Fibroblast of lung (primary cell): ENCODE data around the gene UBQLN4. TPM values are rescaled to one million over a fixed set of nuclear protein-coding genes. Genes with fewer than 3 reads are reported as not detected.

Experiments used
- DNase-seq, 2 donors: peaks; one replicate each; pipeline versions ENCODE4 v3.0.0 to v3.0.0-alpha.2; 2010; ENCODE audit warnings: low read depth in 2 of 2
- H2AFZ ChIP-seq: 2 replicates; pipeline ENCODE4 v1.5.1; 2012; ENCODE audit warnings: low read length, control low read depth, inconsistent platforms
- H3K27ac ChIP-seq: 2 replicates; pipeline ENCODE4 v1.5.1; 2011; ENCODE audit warnings: low read length, control low read depth; ENCODE audit not compliant: insufficient read depth
- H3K27me3 ChIP-seq: 2 replicates; pipeline ENCODE4 v1.5.1; 2011; ENCODE audit warnings: mild to moderate bottlenecking, low read length; ENCODE audit not compliant: control insufficient read depth, insufficient read depth
- H3K36me3 ChIP-seq: 2 replicates; pipeline ENCODE4 v1.5.1; 2011; ENCODE audit warnings: low read length; ENCODE audit not compliant: control insufficient read depth, insufficient read depth
- H3K4me1 ChIP-seq: 2 replicates; pipeline ENCODE4 v1.5.1; 2011; ENCODE audit warnings: low read length; ENCODE audit not compliant: control insufficient read depth, insufficient read depth; ENCODE audit errors: extremely low read depth
- H3K4me2 ChIP-seq: 2 replicates; pipeline ENCODE4 v1.5.1; 2011; ENCODE audit warnings: low read length, control low read depth; ENCODE audit not compliant: insufficient read depth; ENCODE audit errors: extremely low read depth
- H3K4me3 ChIP-seq, 4 experiments: fragments of 200-600 bp in 1 of 4; sonication (generic) in 1 of 4; replicated peaks in 1 of 4; 2 replicates each; pipeline ENCODE4 v1.5.1; 2011 to 2016; ENCODE audit warnings: low read length in 4 of 4, low read depth in 3 of 4, mild to moderate bottlenecking in 3 of 4, control low read depth in 2 of 4, inconsistent platforms in 1 of 4, mixed read lengths in 1 of 4; ENCODE audit not compliant: insufficient read depth in 1 of 4; ENCODE audit errors: control extremely low read depth in 1 of 4
- H3K79me2 ChIP-seq: 2 replicates; pipeline ENCODE4 v1.5.1; 2012; ENCODE audit warnings: mild to moderate bottlenecking, low read length, inconsistent platforms; ENCODE audit not compliant: control insufficient read depth, insufficient read depth
- H3K9ac ChIP-seq: 2 replicates; pipeline ENCODE4 v1.5.1; 2011; ENCODE audit warnings: mild to moderate bottlenecking, low read length, control low read depth; ENCODE audit not compliant: insufficient read depth
- H3K9me3 ChIP-seq: 2 replicates; pipeline ENCODE4 v1.5.1; 2012; ENCODE audit warnings: low read depth, low read length; ENCODE audit not compliant: control insufficient read depth, insufficient read depth
- H4K20me1 ChIP-seq: 2 replicates; pipeline ENCODE4 v1.5.1; 2011; ENCODE audit warnings: low read length; ENCODE audit not compliant: control insufficient read depth, insufficient read depth; ENCODE audit errors: extremely low read depth
- CTCF ChIP-seq, 2 donors: IDR thresholded peaks in 1 of 2; conservative IDR thresholded peaks in 1 of 2; 1 replicate in 1 of 2; 2 replicates in 1 of 2; pipeline ENCODE4 v1.5.1; 2011 to 2012; ENCODE audit warnings: low read length in 2 of 2, control low read depth in 1 of 2, inconsistent platforms in 1 of 2, low read depth in 1 of 2, mild to moderate bottlenecking in 1 of 2
- EZH2 ChIP-seq: IDR thresholded peaks from 2 replicates; pipeline ENCODE4 v1.5.1; 2012; ENCODE audit warnings: low read length, control low read depth, mild to moderate bottlenecking; ENCODE audit errors: missing control alignments
- polyA plus RNA-seq, 2 donors: library from polyadenylated mRNA; depleted of rRNA in 1 of 2; stranded (reverse) in 1 of 2; unstranded in 1 of 2; fragments of >200 nt; gene quantifications; 2 replicates each; pipeline ENCODE4 v1.2.1, GENCODE V29; 2011 to 2012; ENCODE audit warnings: missing spikeins in 1 of 2
- total RNA-seq: library from RNA; depleted of rRNA; stranded (reverse); fragments of >200 nt; gene quantifications from 2 replicates; pipeline ENCODE4 v1.2.1, GENCODE V29; 2014

UBQLN4 gene
- total and polyA plus RNA-seq, 2 donors (not counting 1 experiment from before 2014, with no cell fraction given) = 11.1 to 12.5 TPM

GRCh38 chr1:156089704-156090103, 36.1 kb upstream of the UBQLN4 start:
- H3K4me1 ChIP-seq = peaks cover 3% of the 10 kb centered on the region
- TF ChIP-seq CTCF (conservative IDR thresholded peaks at IDR 0.05 in 1 of 2, IDR thresholded peaks at IDR 0.05 in 1 of 2; ENCODE audit: low read depth in 1 of 2, low read length in 2 of 2) = no peak
- no peak for TF ChIP-seq EZH2
- no peak for DNase-seq
- no peak overlapping the region for H3K4me2 ChIP-seq
- H2AFZ ChIP-seq = no peak overlapping the region
- no peaks in the 10 kb centered on the region for H3K27me3 ChIP-seq
- H3K36me3 ChIP-seq = no peaks in the 10 kb centered on the region
- no peaks in the 10 kb centered on the region for H3K9me3 ChIP-seq
- H4K20me1 ChIP-seq = no peaks in the 10 kb centered on the region
- no peaks in the 10 kb centered on the region for H3K79me2 ChIP-seq
- no peak overlapping the region for H3K27ac ChIP-seq
- no peak overlapping the region for H3K4me3 ChIP-seq
- no peak overlapping the region for H3K9ac ChIP-seq

- no peaks in the 10 kb centered on the region for H3K79me2 ChIP-seq
- TF ChIP-seq CTCF (conservative IDR thresholded peaks at IDR 0.05 in 1 of 2, IDR thresholded peaks at IDR 0.05 in 1 of 2; ENCODE audit: low read depth in 1 of 2, low read length in 2 of 2) = no peak
- no peak overlapping the region for H3K4me2 ChIP-seq
- peaks cover 3% of the 10 kb centered on the region for H3K4me1 ChIP-seq
- DNase-seq = peak; percentile 36 to 73
- no peaks in the 10 kb centered on the region for H3K36me3 ChIP-seq
- H3K9me3 ChIP-seq = no peaks in the 10 kb centered on the region
- no peaks in the 10 kb centered on the region for H3K27me3 ChIP-seq
- no peak overlapping the region for H3K9ac ChIP-seq
- no peak overlapping the region for H3K4me3 ChIP-seq
- no peak overlapping the region for H3K27ac ChIP-seq
- no peaks in the 10 kb centered on the region for H4K20me1 ChIP-seq
- no peak overlapping the region for H2AFZ ChIP-seq
These were observed 32.7 kb upstream of the UBQLN4 start for GRCh38 chr1:156086256-156086662.

- TF ChIP-seq CTCF (conservative IDR thresholded peaks at IDR 0.05 in 1 of 2, IDR thresholded peaks at IDR 0.05 in 1 of 2; ENCODE audit: low read depth in 1 of 2, low read length in 2 of 2) (no peak), EZH2 (no peak)
- peak overlapping the region; percentile 1 for H3K4me2 ChIP-seq
- no peaks in the 10 kb centered on the region for H3K36me3 ChIP-seq
- H3K9me3 ChIP-seq = no peaks in the 10 kb centered on the region
- H2AFZ ChIP-seq = no peak overlapping the region
- H3K27ac ChIP-seq = no peak overlapping the region
- no peak for DNase-seq
- no peaks in the 10 kb centered on the region for H4K20me1 ChIP-seq
- H3K4me3 ChIP-seq = peak overlapping the region in 2 of 4 experiments; percentile 72 to 83
- no peaks in the 10 kb centered on the region for H3K79me2 ChIP-seq
- peaks cover 3% of the 10 kb centered on the region for H3K4me1 ChIP-seq
- no peaks in the 10 kb centered on the region for H3K27me3 ChIP-seq
- no peak overlapping the region for H3K9ac ChIP-seq
These were observed 30.5 kb upstream of the UBQLN4 start for GRCh38 chr1:156083800-156084790.
